HepG2 (cell line): Measurements from ENCODE around the gene NECAB2. TPM values are rescaled to one million over a fixed set of nuclear protein-coding genes. Genes with fewer than 3 reads are reported as not detected.
A peak's percentile ranks its signal among the peaks of the same experiment; 100 is the strongest.

Experiments
- ARID3A ChIP-seq: IDR thresholded peaks from 2 replicates; pipeline ENCODE4 v1.6.1; 2012; ENCODE audit warnings: low read depth, low read length, improper control_type of control experiment
- CBFB ChIP-seq: sonication (generic); formaldehyde crosslinking; IDR thresholded peaks from 2 replicates; pipeline ENCODE4 v1.4.0; 2020; ENCODE audit warnings: missing genetic modification reagents
- CCDC6 ChIP-seq: sonication (generic); formaldehyde crosslinking; IDR thresholded peaks from 2 replicates; pipeline ENCODE4 v1.8.1; 2022; ENCODE audit warnings: mild to moderate bottlenecking, missing genetic modification reagents, moderate library complexity
- GATA4 ChIP-seq: sonication (generic); IDR thresholded peaks from 2 replicates; pipeline ENCODE4 v1.6.1; 2016; ENCODE audit warnings: antibody characterized with exemption, low read depth, borderline replicate concordance
- HIVEP1 ChIP-seq: sonication (generic); formaldehyde crosslinking; IDR thresholded peaks from 2 replicates; pipeline ENCODE4 v1.4.0; 2020; ENCODE audit warnings: mild to moderate bottlenecking, missing genetic modification reagents
- HOXA9 ChIP-seq: sonication (generic); formaldehyde crosslinking; IDR thresholded peaks from 2 replicates; pipeline ENCODE4 v1.8.1; 2022; ENCODE audit warnings: missing genetic modification reagents, mild to moderate bottlenecking, moderate library complexity, borderline replicate concordance
- IRF1 ChIP-seq: sonication (generic); formaldehyde crosslinking; IDR thresholded peaks from 2 replicates; pipeline ENCODE4 v1.4.0; 2020; ENCODE audit warnings: low read depth, mild to moderate bottlenecking, missing genetic modification reagents
- KDM6A ChIP-seq: IDR thresholded peaks from 2 replicates; pipeline ENCODE4 v1.6.1; 2016; ENCODE audit warnings: low read depth
- MNT ChIP-seq: fragments of 450-650 bp; IDR thresholded peaks from 2 replicates; pipeline ENCODE4 v1.6.1; 2016
- MZF1 ChIP-seq: sonication (generic); formaldehyde crosslinking; IDR thresholded peaks from 2 replicates; pipeline ENCODE4 v1.8.1; 2023; ENCODE audit warnings: mild to moderate bottlenecking, missing genetic modification reagents, borderline replicate concordance
- PHF8 ChIP-seq: sonication (generic); formaldehyde crosslinking; IDR thresholded peaks from 2 replicates; pipeline ENCODE4 v1.5.0; 2020; ENCODE audit warnings: missing genetic modification reagents
- RBM39 ChIP-seq: fragments of 200-400 bp; formaldehyde crosslinking; IDR thresholded peaks from one replicate; pipeline ENCODE4 v1.6.1; 2018; ENCODE audit warnings: antibody characterized with exemption, mild to moderate bottlenecking, low read depth, low read length; ENCODE audit not compliant: poor library complexity, severe bottlenecking
- TFDP2 ChIP-seq: sonication (generic); formaldehyde crosslinking; IDR thresholded peaks from 2 replicates; pipeline ENCODE4 v1.4.0; 2020; ENCODE audit warnings: missing genetic modification reagents
- THAP9 ChIP-seq: sonication (generic); formaldehyde crosslinking; IDR thresholded peaks from 2 replicates; pipeline ENCODE4; 2020; ENCODE audit warnings: missing genetic modification reagents, mild to moderate bottlenecking, borderline replicate concordance
- U2AF1 ChIP-seq: fragments of 200-400 bp; formaldehyde crosslinking; optimal IDR thresholded peaks from 2 replicates; pipeline ENCODE3; 2017; ENCODE audit warnings: mild to moderate bottlenecking, low read depth, low read length
- ZFY ChIP-seq: sonication (generic); formaldehyde crosslinking; IDR thresholded peaks from 2 replicates; pipeline ENCODE4 v1.4.0; 2020; ENCODE audit warnings: missing genetic modification reagents
- ZNF17 ChIP-seq: sonication (generic); formaldehyde crosslinking; IDR thresholded peaks from 2 replicates; pipeline ENCODE4 v1.5.0; 2020; ENCODE audit warnings: mild to moderate bottlenecking, missing genetic modification reagents
- ZNF337 ChIP-seq: sonication (generic); formaldehyde crosslinking; IDR thresholded peaks from 2 replicates; pipeline ENCODE4 v1.5.1; 2020; ENCODE audit warnings: missing genetic modification reagents, low read depth, mild to moderate bottlenecking, borderline replicate concordance
- ZNF589 ChIP-seq: sonication (generic); formaldehyde crosslinking; conservative IDR thresholded peaks from 2 replicates; pipeline ENCODE4 v1.8.0; 2022; ENCODE audit warnings: mild to moderate bottlenecking, moderate library complexity, missing genetic modification reagents
- ZNF614 ChIP-seq: IDR thresholded peaks from 2 replicates; pipeline ENCODE4 v1.6.1; 2018; ENCODE audit warnings: missing biosample characterization, missing genetic modification reagents, inconsistent platforms, borderline replicate concordance
- polyA plus RNA-seq, 8 experiments: library from polyadenylated mRNA; depleted of rRNA in 3 of 8; stranded (reverse) in 7 of 8; unstranded in 1 of 8; fragments of >200 nt; fragmentation: Illumina TruSeq in 4 of 8; extraction: Trizol in 4 of 8; gene quantifications; 2 replicates each; pipeline versions ENCODE4 v1.2.1 to v1.2.3, GENCODE V29; 2011 to 2016; ENCODE audit warnings: low read depth in 4 of 8, missing spikeins in 1 of 8, mixed read lengths in 1 of 8; ENCODE audit not compliant: insufficient read depth in 1 of 8
- total RNA-seq, 5 experiments: library from RNA; depleted of rRNA; stranded (reverse); fragments of >200 nt; fragmentation: Illumina TruSeq; extraction: Trizol; gene quantifications; 2 replicates each; pipeline ENCODE4 v1.2.3, GENCODE V29; 2016; ENCODE audit warnings: low read depth in 1 of 5

The NECAB2 gene
- total and polyA plus RNA-seq, 2 of the 13 experiments (the other 11 are each of a cell fraction or from before 2014, with no cell fraction given) = 0.21 to 0.49 TPM

GRCh38 chr16:84043486-84044117 is 75.6 kb downstream of the NECAB2 start (continued):
- TF ChIP-seq THAP9 (peak; percentile 44; the same call in 1 of the 2 replicates), HIVEP1 (CRISPR knock-in tag) (no peak), HOXA9 (CRISPR knock-in tag) (no peak), ARID3A (no peak), IRF1 (no peak), MNT (no peak), GATA4 (0 out of 2 replicates have a peak, but pooled peaks have one; percentile 31), ZNF17 (CRISPR knock-in tag) (no peak), PHF8 (CRISPR knock-in tag) (no peak), RBM39 (no peak), ZNF614 (CRISPR knock-in tag) (no peak), CBFB (CRISPR knock-in tag) (peak; percentile 91), U2AF1 (no peak), ZFY (CRISPR knock-in tag) (no peak), KDM6A (CRISPR knock-in tag) (no peak), TFDP2 (CRISPR knock-in tag) (no peak), MZF1 (no peak), ZNF337 (no peak), CCDC6 (CRISPR knock-in tag) (no peak), ZNF589 (CRISPR knock-in tag) (peak; percentile 39; the same call in 1 of the 2 replicates)
